CD1c-positive myeloid dendritic cell (primary cell): ENCODE results near the gene COBL.

Experiments used
- DNase-seq: peaks from one replicate; pipeline ENCODE4 v3.0.0-alpha.2; 2016; ENCODE audit errors: extremely low spot score

The COBL gene

DNA sequence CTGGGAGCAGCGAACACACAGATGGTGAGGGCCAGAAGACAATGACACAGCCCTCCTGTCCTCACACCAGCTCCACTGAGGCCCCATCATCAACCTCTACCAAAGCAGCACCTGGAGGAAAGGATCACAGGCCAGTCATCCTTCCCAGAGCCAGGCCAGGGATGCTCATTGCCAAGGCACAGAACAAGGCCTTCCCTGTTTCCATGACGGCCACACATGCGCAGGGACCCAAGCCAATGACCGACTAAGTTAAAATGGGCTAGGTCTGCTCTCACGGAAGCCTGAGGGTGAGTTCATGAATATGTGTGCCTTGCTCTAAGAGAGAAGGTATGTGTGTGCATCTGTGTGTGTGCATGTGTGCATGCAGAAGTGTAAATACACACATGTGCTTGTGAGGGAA is 39.6 kb downstream of the COBL start:
- DNase-seq = no peak

DNA sequence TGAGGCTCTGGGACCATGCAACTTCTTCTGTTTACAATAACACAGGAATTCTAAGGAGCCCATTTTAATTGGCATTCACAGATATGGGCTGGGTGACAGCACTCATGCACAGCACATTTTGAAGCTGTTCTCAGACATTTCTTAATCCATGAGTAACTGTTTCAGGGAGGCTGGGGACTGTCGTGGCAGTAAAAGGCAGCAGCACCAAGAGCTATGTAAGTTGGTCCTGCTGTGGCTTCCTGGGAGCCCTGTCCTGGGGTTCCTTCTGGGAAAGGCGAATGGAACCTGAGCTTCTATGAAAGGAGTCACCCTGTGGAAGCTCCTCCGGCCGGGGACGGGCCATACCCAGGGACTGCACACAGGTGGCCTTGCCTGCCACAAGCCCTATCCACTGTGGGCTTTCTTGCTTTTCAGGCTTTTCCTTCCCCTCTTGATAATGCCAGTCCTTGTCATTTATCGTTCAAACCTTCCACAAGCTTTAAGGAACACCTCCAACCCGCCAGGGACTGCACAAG is 40.5 kb downstream of the COBL start:
- DNase-seq = no peak

- DNase-seq = no peak
Observed at GRCh38 chr7:51275532-51275931, 41.1 kb downstream of the COBL start.

DNA sequence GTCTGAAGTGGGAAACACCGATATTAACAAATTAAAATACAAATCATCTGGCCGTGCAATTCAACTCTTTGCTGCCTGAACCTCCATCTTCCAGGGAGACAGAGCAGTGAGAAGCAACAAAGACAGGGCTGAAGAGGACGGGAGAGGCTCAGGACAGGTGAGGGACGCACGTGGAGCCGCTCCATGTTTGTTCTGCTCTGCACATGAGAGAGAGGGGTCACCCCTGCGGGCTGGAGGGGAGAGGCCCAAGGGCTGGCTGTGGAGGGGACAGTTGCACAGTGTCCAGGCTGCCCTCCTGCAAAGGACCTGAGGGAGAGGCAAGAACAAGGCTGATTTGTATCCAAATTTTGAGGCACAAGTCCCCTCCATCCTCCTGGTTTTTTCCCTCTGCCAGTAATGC is 41.7 kb downstream of the COBL start:
- DNase-seq = no peak

DNA sequence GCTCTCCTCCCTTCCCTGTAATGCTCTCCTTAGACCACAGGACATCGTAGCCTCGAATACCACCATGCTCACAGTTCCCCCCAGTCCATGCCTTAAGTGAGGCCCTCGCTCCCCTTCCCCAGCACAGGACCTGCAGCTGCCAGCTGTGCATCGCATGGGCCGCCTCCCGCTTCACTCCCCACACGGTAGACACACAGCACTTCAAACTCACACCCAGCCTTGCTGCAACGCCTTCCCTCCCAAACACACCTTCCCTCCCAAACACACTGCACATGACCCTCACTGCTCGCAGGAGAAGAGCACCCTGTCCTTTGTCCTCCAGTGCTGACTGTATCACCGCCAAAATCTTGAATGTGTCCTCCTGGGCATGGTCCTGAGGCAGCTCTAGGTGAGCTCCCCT is 42.6 kb downstream of the COBL start:
- no peak for DNase-seq

- no peak for DNase-seq
Observed at GRCh38 chr7:51273360-51273759, 43.2 kb downstream of the COBL start.

DNA sequence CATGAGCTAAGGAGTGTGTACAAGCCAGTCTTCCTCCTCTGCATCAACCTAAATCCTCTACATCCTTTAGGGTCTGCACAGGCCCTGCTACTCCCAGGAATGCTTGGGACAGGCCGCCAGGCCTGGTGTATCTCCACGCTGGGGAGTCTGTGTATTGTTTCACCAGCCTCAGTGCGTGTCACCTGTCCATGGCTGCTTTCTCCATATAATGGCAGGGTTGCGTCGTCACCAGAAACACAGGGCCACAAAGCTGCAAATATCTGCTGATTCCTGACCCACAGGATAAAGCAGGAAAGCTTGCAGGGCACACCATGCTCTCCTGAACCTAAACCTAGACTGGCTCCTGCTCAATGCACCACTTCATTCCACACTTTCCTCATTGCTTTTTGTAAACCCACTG is 45.6 kb downstream of the COBL start:
- no peak for DNase-seq

DNA sequence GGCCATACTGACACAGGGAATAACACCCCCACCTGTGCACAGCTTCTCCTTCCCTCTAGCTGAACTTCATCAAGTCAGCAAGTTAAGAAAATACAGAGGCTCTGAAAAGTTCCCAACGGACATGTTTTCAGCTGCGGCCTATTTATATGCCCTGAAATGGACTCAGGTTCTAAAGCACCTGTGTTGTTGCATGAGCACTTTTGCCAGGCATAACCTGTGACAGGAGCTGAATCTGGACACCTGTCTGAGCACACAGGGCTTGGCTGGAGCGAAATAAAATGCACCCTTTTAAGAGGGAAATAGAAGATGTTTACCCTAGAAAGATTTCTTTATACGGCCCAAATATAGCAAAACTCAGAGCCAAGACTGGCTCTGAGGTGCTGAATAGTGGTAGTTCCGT is 46.7 kb downstream of the COBL start:
- no peak for DNase-seq

GRCh38 chr7:51269321-51269720 is 47.3 kb downstream of the COBL start:
- no peak for DNase-seq

GRCh38 chr7:51268859-51269258 is 47.8 kb downstream of the COBL start:
- DNase-seq = no peak

- DNase-seq = no peak
Observed at GRCh38 chr7:51267169-51267568, 49.4 kb downstream of the COBL start.

DNA sequence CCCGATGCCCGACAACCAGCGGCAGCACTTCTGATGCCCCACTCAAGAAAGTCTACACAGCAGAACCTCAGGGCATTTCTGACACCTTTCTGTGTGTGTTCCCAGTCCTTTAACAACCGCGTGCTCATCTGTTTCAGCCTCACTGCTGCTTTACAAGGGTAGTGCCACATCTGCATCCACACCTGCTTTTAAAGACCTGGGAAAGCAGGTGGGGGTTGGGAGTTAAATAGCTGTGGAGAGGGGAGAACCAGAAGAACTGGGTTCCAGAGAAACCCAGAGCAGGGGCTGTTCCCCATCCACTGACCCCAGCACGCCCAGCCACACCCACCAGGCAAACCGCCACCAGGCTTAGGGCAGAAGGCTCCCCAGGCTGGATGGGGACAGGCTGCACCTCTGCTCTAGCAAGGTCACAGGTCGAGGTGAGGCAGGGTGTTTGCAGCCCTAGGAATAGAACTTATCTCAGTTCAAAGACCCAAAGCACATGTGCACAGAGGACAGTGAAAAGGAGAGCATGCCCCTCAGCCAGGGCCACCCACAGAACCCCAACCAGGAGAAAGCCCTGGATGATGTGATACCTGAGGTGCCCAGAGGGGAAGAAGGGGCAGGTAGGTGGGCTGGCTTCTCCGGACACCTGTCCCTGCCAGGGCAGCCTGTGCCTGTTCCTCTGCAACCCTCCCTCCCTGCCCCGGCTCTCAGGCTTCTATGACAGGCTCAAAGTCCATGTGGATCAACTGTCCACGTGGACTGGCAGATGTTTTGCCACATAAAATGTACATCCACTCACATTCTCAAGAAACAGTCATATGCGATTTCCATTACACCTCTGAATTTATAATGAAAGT is 51.3 kb downstream of the COBL start:
- no peak for DNase-seq

- DNase-seq = no peak
Observed at GRCh38 chr7:51263631-51264484, 52.8 kb downstream of the COBL start.

DNA sequence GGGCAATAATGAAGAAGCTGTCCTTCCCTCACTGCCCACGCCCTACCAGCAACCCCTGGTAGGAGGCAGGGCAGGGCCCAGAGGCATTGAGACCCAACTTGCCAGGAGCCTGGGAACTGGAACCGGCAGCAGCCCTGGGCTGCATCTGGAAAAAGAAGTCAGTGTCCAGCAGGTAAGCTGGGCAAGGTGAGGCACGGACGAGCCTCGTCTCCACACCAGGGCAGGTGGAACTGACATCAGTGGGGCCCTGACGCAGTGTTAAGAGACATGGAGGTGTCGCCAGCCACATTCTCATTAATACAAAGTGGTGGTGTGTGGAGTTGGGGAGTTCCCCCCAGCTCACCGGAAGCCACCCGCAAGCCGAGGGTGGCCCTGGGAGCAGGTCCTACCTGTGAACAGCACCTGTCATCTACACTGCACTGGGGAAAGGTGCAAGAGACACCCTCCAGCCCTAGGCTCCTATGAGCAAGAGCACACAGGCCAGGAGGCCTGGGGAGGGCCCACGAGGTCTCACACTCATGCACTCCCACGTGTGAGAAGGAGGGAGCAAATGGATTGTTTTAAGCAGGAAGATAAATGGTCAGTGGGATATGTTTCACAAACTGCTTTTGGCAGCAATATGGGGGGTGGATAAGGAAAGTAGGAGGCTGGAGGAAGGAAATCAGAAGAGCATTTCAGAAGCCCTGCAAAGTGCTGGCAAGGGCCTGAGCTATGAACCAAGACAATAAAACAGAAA is 53.6 kb downstream of the COBL start:
- no peak for DNase-seq

DNA sequence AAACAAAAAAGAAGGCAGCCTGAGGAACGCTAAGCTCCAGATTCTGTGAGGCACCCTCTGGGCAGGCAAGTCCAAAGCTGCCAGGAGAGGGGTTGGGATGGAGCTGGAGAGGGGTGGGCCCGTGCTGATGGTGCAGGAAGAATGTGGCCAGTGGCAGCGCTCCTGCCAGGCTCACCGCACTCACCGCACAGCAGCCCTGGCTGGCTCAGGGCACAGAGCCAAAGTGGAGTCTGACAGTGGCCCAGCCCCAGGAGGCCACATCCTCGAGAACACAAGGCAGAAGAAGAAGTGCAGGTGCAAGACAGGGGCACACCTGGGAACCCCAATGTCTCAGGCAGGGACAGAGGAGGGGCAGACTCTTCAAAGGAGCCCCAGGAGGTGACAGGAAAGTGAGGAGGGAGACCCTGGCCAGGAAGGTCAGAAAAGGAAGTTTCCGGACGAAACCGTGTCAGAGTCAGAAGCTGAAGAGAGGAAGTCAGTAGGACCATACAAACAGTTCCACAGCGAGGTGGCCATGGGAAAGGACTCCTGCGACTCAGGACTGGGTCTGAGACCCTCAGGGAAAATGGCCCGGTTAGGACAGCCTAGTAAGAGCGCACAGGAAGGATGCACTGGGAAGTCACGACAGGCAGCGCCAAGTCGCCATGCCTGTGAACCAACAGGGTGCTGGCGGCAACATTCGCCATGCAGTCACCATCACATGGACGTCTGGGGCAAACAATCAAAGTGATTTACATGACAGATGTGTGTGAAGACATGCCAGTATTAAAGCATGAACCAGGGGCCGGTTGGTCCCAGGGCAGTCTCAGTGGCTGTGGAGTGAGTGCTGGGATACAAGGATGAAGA is 54.4 kb downstream of the COBL start:
- no peak for DNase-seq

GRCh38 chr7:51261117-51261835 is 55.3 kb downstream of the COBL start:
- DNase-seq = no peak

- no peak for DNase-seq
Observed at GRCh38 chr7:51260516-51260915, 56.1 kb downstream of the COBL start.

DNA sequence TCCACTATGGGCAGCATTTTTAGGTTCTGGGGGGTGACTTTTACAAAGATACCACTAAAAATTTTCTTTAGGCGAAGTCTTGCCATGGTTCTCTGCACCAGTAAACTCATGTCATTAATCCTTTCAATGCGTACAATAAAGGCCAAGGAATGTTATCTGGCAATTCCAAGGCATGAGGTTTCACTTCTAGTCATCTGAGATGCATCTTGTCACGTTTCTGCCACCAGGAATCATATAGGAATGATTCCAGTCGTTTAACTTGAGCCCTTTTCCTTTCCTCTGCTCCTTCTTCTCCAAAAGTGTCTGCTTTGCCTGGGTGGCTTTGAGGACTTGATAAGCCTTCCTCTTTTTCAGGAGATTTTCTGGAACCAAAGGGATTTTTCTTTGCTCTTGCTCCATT is 56.8 kb downstream of the COBL start:
- DNase-seq = no peak

- no peak for DNase-seq
Observed at GRCh38 chr7:51256916-51257315, 59.7 kb downstream of the COBL start.

- no peak for DNase-seq
Observed at GRCh38 chr7:51256209-51256781, 60.3 kb downstream of the COBL start.
